Fibroblast of lung (primary cell): ENCODE measurements around the gene CCDC51.

ENCODE experiments used
- EZH2 ChIP-seq: IDR thresholded peaks from 2 replicates; pipeline ENCODE4 v1.5.1; 2012; ENCODE audit warnings: low read length, control low read depth, mild to moderate bottlenecking; ENCODE audit errors: missing control alignments
- TF ChIP-seq, protein P1 (sequence below), 2 donors: IDR thresholded peaks in 1 of 2; conservative IDR thresholded peaks in 1 of 2; 1 replicate in 1 of 2; 2 replicates in 1 of 2; pipeline ENCODE4 v1.5.1; 2011 to 2012; ENCODE audit warnings: low read length in 2 of 2, control low read depth in 1 of 2, inconsistent platforms in 1 of 2, low read depth in 1 of 2, mild to moderate bottlenecking in 1 of 2

GRCh38 chr3:48451270-48451669 lies 11.4 kb upstream of the CCDC51 start:
- TF ChIP-seq, protein P1, sequence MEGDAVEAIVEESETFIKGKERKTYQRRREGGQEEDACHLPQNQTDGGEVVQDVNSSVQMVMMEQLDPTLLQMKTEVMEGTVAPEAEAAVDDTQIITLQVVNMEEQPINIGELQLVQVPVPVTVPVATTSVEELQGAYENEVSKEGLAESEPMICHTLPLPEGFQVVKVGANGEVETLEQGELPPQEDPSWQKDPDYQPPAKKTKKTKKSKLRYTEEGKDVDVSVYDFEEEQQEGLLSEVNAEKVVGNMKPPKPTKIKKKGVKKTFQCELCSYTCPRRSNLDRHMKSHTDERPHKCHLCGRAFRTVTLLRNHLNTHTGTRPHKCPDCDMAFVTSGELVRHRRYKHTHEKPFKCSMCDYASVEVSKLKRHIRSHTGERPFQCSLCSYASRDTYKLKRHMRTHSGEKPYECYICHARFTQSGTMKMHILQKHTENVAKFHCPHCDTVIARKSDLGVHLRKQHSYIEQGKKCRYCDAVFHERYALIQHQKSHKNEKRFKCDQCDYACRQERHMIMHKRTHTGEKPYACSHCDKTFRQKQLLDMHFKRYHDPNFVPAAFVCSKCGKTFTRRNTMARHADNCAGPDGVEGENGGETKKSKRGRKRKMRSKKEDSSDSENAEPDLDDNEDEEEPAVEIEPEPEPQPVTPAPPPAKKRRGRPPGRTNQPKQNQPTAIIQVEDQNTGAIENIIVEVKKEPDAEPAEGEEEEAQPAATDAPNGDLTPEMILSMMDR (conservative IDR thresholded peaks at IDR 0.05 in 1 of 2, IDR thresholded peaks at IDR 0.05 in 1 of 2; ENCODE audit: low read depth in 1 of 2, low read length in 2 of 2), result no peak
- TF ChIP-seq EZH2, result no peak
